ENCODE data around the gene GPR87.

The GPR87 gene

DNA sequence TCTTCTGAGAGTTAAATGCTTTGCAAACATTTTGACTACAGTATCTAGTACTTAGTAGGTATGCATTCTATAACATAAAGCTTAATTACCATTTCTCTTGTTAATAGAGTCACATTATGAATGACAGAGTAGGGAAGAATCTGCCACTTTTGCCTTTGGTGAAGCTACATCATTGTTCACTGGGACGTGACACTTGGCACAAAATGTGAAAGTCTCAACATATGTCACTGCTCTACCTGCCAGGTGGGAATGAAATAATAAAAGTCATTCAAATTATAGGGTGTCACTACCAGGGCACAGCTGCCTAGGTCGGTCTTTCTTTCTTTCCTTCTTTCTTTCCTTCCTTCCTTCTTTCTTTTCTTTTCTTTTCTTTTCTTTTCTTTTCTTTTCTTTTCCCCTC is 17.6 kb downstream of the GPR87 start:
- no peaks in the 10 kb centered on the region for H4K20me1 ChIP-seq (ENCODE audit: insufficient read depth)

DNA sequence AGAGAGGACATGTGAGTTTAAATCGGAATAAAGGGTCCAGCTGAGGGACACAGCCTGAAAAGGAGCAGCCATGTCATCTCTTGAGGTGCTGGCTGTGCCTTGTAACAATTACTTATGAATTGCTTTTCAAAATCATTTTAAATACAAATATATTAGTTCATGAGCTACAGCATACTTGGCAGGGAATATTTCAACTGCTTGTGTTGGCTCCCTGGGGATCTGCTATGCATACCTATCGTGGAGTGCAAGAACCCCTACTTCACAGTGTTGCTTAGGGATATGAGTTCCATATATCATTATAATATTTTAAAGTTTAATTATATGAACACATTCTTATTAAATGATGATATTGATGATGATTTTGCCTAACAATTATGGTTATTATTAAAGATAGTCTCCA is 19.2 kb downstream of the GPR87 start:
- Histone ChIP-seq H3K4me2 (no peak overlapping the region), H3K9ac (no peak overlapping the region), H3K27me3 (ENCODE audit: insufficient read depth, low read depth) (no peaks in the 10 kb centered on the region), H3K4me1 (ENCODE audit: low read depth, poor library complexity, severe bottlenecking) (no peaks in the 10 kb centered on the region), H4K20me1 (ENCODE audit: insufficient read depth) (no peaks in the 10 kb centered on the region), H3K36me3 (ENCODE audit: insufficient read depth) (no peaks in the 10 kb centered on the region), H2AFZ (ENCODE audit: low read depth) (no peak overlapping the region), H3K4me3 (IDR thresholded peaks at IDR 0.05; ENCODE audit: insufficient read depth, low read depth, low read length) (no peak overlapping the region), H3K27ac (no peak overlapping the region), H3K79me2 (ENCODE audit: insufficient read depth, low read depth) (no peaks in the 10 kb centered on the region)
- TF ChIP-seq, protein P1, sequence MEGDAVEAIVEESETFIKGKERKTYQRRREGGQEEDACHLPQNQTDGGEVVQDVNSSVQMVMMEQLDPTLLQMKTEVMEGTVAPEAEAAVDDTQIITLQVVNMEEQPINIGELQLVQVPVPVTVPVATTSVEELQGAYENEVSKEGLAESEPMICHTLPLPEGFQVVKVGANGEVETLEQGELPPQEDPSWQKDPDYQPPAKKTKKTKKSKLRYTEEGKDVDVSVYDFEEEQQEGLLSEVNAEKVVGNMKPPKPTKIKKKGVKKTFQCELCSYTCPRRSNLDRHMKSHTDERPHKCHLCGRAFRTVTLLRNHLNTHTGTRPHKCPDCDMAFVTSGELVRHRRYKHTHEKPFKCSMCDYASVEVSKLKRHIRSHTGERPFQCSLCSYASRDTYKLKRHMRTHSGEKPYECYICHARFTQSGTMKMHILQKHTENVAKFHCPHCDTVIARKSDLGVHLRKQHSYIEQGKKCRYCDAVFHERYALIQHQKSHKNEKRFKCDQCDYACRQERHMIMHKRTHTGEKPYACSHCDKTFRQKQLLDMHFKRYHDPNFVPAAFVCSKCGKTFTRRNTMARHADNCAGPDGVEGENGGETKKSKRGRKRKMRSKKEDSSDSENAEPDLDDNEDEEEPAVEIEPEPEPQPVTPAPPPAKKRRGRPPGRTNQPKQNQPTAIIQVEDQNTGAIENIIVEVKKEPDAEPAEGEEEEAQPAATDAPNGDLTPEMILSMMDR (conservative IDR thresholded peaks at IDR 0.05; ENCODE audit: low read depth, low read length), result no peak

More for the DNA sequence above, 17.6 kb downstream of the GPR87 start:
- Histone ChIP-seq H2AFZ (ENCODE audit: low read depth) (no peak overlapping the region), H3K36me3 (ENCODE audit: insufficient read depth) (no peaks in the 10 kb centered on the region), H3K79me2 (ENCODE audit: insufficient read depth, low read depth) (no peaks in the 10 kb centered on the region), H3K27ac (no peak overlapping the region), H3K9ac (no peak overlapping the region), H3K4me1 (ENCODE audit: low read depth, poor library complexity, severe bottlenecking) (no peaks in the 10 kb centered on the region), H3K27me3 (ENCODE audit: insufficient read depth, low read depth) (no peaks in the 10 kb centered on the region), H3K4me2 (no peak overlapping the region), H3K4me3 (IDR thresholded peaks at IDR 0.05; ENCODE audit: insufficient read depth, low read depth, low read length) (no peak overlapping the region)
- TF ChIP-seq, protein P1 (conservative IDR thresholded peaks at IDR 0.05; ENCODE audit: low read depth, low read length), result no peak

DNA sequence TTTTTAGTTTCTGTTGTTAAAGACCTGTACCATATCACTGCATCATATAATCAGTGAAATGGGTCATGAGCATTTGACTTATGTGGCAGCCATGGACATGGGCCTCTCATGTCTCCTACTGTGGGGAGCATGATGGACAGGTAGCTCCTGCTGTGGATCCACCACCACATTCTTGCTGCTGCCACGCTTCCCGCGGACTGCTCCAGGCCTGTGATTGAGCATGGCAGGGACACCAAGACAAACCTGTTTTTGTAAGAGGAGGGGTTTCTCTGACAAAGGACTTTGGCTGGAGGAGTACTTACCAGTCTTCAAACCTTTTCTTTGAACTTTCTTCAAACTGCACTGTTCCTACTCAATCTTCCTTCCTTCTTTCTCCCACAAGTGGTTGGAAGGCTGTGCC is 20.4 kb downstream of the GPR87 start:
- H3K36me3 ChIP-seq (ENCODE audit: insufficient read depth), result no peaks in the 10 kb centered on the region
- H3K9ac ChIP-seq, result no peak overlapping the region
- no peak overlapping the region for H3K4me3 ChIP-seq (IDR thresholded peaks at IDR 0.05; ENCODE audit: insufficient read depth, low read depth, low read length)
- H2AFZ ChIP-seq (ENCODE audit: low read depth), result no peak overlapping the region
- H3K4me2 ChIP-seq, result no peak overlapping the region
- H3K79me2 ChIP-seq (ENCODE audit: insufficient read depth, low read depth), result no peaks in the 10 kb centered on the region
- TF ChIP-seq, protein P1 (conservative IDR thresholded peaks at IDR 0.05; ENCODE audit: low read depth, low read length), result no peak
- H3K4me1 ChIP-seq (ENCODE audit: low read depth, poor library complexity, severe bottlenecking), result no peaks in the 10 kb centered on the region
- H3K27ac ChIP-seq, result no peak overlapping the region
- no peaks in the 10 kb centered on the region for H4K20me1 ChIP-seq (ENCODE audit: insufficient read depth)
- H3K27me3 ChIP-seq (ENCODE audit: insufficient read depth, low read depth), result no peaks in the 10 kb centered on the region

DNA sequence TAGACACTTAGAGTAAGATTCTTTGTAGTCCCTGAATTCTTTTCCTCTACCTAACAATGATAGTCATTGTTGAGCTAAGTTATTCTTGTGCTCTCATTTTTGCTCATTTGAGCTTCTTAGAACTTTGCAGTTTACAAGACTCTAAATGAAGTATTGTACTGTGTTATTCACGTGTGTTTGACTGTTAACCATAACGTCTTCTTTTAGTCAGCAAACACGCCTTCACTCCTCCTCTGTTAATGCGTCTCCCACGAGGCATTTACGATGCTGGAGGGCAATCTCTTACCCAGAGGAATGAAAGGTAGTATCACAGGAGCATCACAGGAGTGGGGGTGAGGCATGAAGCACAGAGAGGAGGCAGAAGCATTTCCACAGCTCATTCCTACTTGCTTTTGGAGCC is 23.5 kb downstream of the GPR87 start:
- Histone ChIP-seq H4K20me1 (ENCODE audit: insufficient read depth) (no peaks in the 10 kb centered on the region), H3K4me1 (ENCODE audit: low read depth, poor library complexity, severe bottlenecking) (no peaks in the 10 kb centered on the region), H3K27me3 (ENCODE audit: insufficient read depth, low read depth) (no peaks in the 10 kb centered on the region), H3K4me2 (no peak overlapping the region), H3K27ac (no peak overlapping the region), H3K4me3 (IDR thresholded peaks at IDR 0.05; ENCODE audit: insufficient read depth, low read depth, low read length) (no peak overlapping the region), H3K36me3 (ENCODE audit: insufficient read depth) (no peaks in the 10 kb centered on the region), H3K79me2 (ENCODE audit: insufficient read depth, low read depth) (no peaks in the 10 kb centered on the region), H3K9ac (no peak overlapping the region), H2AFZ (ENCODE audit: low read depth) (no peak overlapping the region)
- TF ChIP-seq, protein P1 (conservative IDR thresholded peaks at IDR 0.05; ENCODE audit: low read depth, low read length), result no peak

All from KMS-11 (cell line).